ENCODE measurements around the gene SLC18A2. TPM values are rescaled to one million over a fixed set of nuclear protein-coding genes. Genes with fewer than 3 reads are reported as not detected.

SLC18A2 gene
- total RNA-seq, 4 donors from 2014 or later: 0.27 to 0.75 (median 0.64) TPM; not detected in 1

- peaks cover 26% of the 10 kb centered on the region for H3K27me3 ChIP-seq
- H3K4me3 ChIP-seq: no peak overlapping the region
- no peaks in the 10 kb centered on the region for H3K36me3 ChIP-seq
- H3K9me3 ChIP-seq: no peaks in the 10 kb centered on the region
- DNase-seq: no peak
- in situ Hi-C loops (cut with MboI; ENCODE audit: low pct_ligation_motif_present in 1 of 4, low pct_unique_long_range_greater_than_20kb in 1 of 4, low sequenced_read_pairs in 3 of 4): no loop called here
- intact Hi-C loops (cut with DNase I; ENCODE audit: low total_unique reads): no loop called here
- 59 to 66% methylated on average over 3 to 4 of the region's 4 CpGs for WGBS, 2 donors (ENCODE audit: low coverage in 1 of 2)
- TF ChIP-seq POLR2AphosphoS5 (IDR thresholded peaks at IDR 0.05) (no peak), POLR2A (IDR thresholded peaks at IDR 0.05) (no peak), CTCF (IDR thresholded peaks at IDR 0.05) (no peak), EP300 (IDR thresholded peaks at IDR 0.05; ENCODE audit: low read depth) (no peak)
- no peak overlapping the region for H3K27ac ChIP-seq
- H3K4me1 ChIP-seq: no peaks in the 10 kb centered on the region
Observed at GRCh38 chr10:117260084-117260483, 19.2 kb downstream of the SLC18A2 start.

DNA sequence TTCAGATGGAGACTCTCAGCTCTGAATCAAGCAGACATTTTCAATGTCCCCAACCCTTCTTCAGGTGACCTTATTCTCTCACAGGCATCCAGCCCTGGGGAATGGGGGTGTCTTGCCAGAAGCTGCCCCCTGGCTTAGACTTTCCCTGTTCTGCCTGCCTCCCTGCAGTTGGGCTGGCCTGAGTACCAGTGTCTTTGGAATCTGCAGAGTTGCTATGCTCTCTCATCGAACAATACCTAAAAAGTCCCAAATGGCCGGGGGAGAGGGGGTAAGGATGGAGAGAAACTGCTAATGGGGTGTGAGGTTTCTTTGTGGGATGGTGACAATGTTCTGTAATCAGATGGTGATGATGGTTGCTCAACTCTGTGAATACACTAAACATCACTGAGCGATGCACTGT is 20.6 kb downstream of the SLC18A2 start:
- 90 to 92% methylated on average over 2 to 3 of the region's 3 CpGs for WGBS, 2 donors (ENCODE audit: low coverage in 1 of 2)
- no peak overlapping the region for H3K4me3 ChIP-seq
- intact Hi-C loops (cut with DNase I; ENCODE audit: low total_unique reads) (no loop called here), in situ Hi-C loops (cut with MboI; ENCODE audit: low pct_ligation_motif_present in 1 of 4, low pct_unique_long_range_greater_than_20kb in 1 of 4, low sequenced_read_pairs in 3 of 4) (no loop called here)
- DNase-seq: no peak
- no peaks in the 10 kb centered on the region for H3K9me3 ChIP-seq
- H3K27ac ChIP-seq: no peak overlapping the region
- TF ChIP-seq CTCF (IDR thresholded peaks at IDR 0.05) (no peak), POLR2A (IDR thresholded peaks at IDR 0.05) (no peak), POLR2AphosphoS5 (IDR thresholded peaks at IDR 0.05) (no peak), EP300 (IDR thresholded peaks at IDR 0.05; ENCODE audit: low read depth) (no peak)
- no peaks in the 10 kb centered on the region for H3K4me1 ChIP-seq
- H3K27me3 ChIP-seq: peaks cover 26% of the 10 kb centered on the region
- no peaks in the 10 kb centered on the region for H3K36me3 ChIP-seq

DNA sequence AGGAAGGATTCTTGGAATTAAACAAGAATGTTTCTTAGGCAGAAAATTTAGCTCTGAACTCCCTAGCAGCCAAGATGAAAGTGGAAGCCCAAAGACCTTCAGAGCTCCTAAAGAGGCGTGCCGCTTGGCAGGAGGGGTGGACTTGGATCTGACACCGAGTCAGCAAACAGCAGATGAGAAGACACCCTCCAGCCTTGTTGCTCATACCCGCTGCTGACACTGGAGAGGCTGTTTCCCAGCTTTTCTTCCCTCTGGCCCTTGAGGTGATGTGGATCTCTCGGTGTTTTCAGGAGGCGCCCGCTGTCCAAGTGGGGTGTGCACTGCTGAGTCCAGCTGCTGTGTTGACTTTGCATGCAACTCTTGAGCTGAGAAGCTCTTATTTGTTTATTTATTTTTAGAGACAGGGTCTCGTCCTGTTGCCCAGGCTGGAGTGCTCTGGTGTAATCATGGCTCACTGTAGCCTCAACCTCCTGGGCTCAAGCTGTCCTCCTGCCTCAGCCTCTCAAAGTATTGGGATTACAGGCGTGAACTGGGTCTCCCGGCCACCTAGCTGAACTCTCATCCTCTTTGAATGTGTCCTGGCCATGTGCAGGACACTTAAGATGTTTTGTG is 21.5 kb downstream of the SLC18A2 start:
- Histone ChIP-seq H3K9me3 (no peaks in the 10 kb centered on the region), H3K27ac (no peak overlapping the region), H3K4me3 (no peak overlapping the region), H3K36me3 (no peaks in the 10 kb centered on the region), H3K27me3 (peaks cover 26% of the 10 kb centered on the region), H3K4me1 (no peaks in the 10 kb centered on the region)
- in situ Hi-C loops (cut with MboI; ENCODE audit: low pct_ligation_motif_present in 1 of 4, low pct_unique_long_range_greater_than_20kb in 1 of 4, low sequenced_read_pairs in 3 of 4): no loop called here
- intact Hi-C loops (cut with DNase I; ENCODE audit: low total_unique reads): no loop called here
- no peak for TF ChIP-seq POLR2A (IDR thresholded peaks at IDR 0.05)
- no peak for TF ChIP-seq CTCF (IDR thresholded peaks at IDR 0.05)
- no peak for TF ChIP-seq EP300 (IDR thresholded peaks at IDR 0.05; ENCODE audit: low read depth)
- TF ChIP-seq POLR2AphosphoS5 (IDR thresholded peaks at IDR 0.05): no peak
- WGBS, 2 donors (ENCODE audit: low coverage in 1 of 2): 77% methylated on average over 10 of the region's 10 CpGs; no CpG with 5 or more reads in 1 of the 2 donors
- no peak for DNase-seq

GRCh38 chr10:117262903-117263293 is 22.0 kb downstream of the SLC18A2 start:
- intact Hi-C loops (cut with DNase I; ENCODE audit: low total_unique reads): no loop called here
- no peaks in the 10 kb centered on the region for H3K9me3 ChIP-seq
- no peaks in the 10 kb centered on the region for H3K36me3 ChIP-seq
- peaks cover 26% of the 10 kb centered on the region for H3K27me3 ChIP-seq
- TF ChIP-seq CTCF (IDR thresholded peaks at IDR 0.05) (no peak), POLR2AphosphoS5 (IDR thresholded peaks at IDR 0.05) (no peak), EP300 (IDR thresholded peaks at IDR 0.05; ENCODE audit: low read depth) (no peak), POLR2A (IDR thresholded peaks at IDR 0.05) (no peak)
- no peak overlapping the region for H3K4me3 ChIP-seq
- in situ Hi-C loops (cut with MboI; ENCODE audit: low pct_ligation_motif_present in 1 of 4, low pct_unique_long_range_greater_than_20kb in 1 of 4, low sequenced_read_pairs in 3 of 4): no loop called here
- H3K27ac ChIP-seq: no peak overlapping the region
- WGBS, 2 donors (ENCODE audit: low coverage in 1 of 2): 55 to 68% methylated on average over 6 to 7 of the region's 7 CpGs
- DNase-seq: no peak
- H3K4me1 ChIP-seq: no peaks in the 10 kb centered on the region

Data from transverse colon (tissue), 4 donors.